ENCODE measurements around the gene NOS2. TPM values are rescaled to one million over a fixed set of nuclear protein-coding genes. Genes with fewer than 3 reads are reported as not detected.

NOS2 gene
- total RNA-seq, 4 donors from 2014 or later: 0.57 to 1.1 (median 0.59) TPM; not detected in 1

DNA sequence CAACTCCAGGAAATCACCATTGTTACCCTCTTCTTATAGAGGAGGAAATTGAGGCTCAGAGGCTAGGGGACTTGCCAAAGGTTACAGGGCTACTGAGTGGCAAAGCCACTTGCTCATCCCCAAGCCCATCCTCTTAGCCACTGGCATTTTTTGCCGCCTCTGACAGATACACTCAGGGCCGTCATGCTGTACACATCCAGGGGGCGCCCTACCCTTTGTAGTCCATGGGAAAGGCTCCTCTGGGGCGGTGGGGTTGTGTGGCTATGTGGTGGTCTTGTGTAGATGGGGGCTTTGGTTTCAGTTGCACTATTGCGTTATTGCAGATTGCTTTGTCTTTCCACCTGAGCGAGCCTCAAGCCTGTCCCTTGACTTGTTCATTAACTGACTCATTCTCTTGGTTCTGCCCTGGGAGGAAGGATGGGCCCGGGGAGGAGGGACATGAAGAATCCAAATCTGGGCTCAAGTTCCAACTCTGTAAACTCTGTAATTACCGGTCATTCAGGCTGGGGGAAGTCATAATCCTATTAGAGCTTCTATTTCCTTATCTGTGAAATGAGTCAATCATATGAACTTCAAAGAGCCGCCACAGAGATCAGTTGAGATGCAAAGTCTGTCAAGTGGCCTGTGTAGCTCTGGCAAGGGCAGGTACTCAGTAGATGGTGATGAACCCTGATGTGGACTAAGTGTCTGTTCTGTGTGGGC lies 2.8 kb downstream of the NOS2 start:
- DNase-seq (ENCODE audit: low spot score in 2 of 2): no peak
- TF ChIP-seq, protein P1, sequence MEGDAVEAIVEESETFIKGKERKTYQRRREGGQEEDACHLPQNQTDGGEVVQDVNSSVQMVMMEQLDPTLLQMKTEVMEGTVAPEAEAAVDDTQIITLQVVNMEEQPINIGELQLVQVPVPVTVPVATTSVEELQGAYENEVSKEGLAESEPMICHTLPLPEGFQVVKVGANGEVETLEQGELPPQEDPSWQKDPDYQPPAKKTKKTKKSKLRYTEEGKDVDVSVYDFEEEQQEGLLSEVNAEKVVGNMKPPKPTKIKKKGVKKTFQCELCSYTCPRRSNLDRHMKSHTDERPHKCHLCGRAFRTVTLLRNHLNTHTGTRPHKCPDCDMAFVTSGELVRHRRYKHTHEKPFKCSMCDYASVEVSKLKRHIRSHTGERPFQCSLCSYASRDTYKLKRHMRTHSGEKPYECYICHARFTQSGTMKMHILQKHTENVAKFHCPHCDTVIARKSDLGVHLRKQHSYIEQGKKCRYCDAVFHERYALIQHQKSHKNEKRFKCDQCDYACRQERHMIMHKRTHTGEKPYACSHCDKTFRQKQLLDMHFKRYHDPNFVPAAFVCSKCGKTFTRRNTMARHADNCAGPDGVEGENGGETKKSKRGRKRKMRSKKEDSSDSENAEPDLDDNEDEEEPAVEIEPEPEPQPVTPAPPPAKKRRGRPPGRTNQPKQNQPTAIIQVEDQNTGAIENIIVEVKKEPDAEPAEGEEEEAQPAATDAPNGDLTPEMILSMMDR (IDR thresholded peaks at IDR 0.05): no peak
- no peak for TF ChIP-seq POLR2A (IDR thresholded peaks at IDR 0.05)
- WGBS, 2 donors: 70 to 82% methylated on average over 9 of the region's 9 CpGs
- no peak overlapping the region for H3K4me3 ChIP-seq (ENCODE audit: low read depth, poor library complexity, severe bottlenecking)
- intact Hi-C loops (cut with DNase I; ENCODE audit: low total_unique reads): no loop called here

DNA sequence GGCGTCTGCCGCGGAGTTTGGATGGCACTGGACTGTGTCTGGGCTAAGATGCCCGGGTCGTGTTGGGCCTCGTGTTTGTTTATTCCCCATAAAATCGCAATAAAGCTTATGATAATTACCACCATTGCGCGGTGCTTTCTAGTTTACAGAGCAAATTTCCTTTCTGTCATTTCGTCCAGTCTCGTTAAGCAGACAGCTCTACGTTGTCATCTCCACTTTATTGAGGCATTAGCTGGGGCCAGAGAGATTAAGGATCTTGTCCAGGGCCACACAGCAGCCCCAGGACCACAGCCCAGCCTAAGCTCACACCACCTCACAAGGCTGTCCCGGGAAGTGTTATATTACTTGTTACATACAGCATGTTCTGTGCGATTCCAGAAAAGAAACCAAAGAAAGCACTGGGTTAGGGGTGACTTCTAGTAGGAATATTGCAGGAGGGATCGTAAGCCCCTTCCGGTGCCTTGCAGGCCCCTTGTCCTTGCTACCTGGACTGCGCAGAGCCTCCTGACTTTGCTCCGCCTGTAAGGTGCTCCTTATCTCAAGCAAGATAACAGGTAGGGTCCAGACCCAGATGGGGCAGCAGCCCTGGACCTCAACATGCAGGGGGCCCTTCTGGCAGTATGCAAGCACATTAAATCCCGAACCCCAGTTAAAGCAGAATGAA lies 6.3 kb downstream of the NOS2 start:
- TF ChIP-seq POLR2A (IDR thresholded peaks at IDR 0.05): no peak
- TF ChIP-seq, protein P1 (IDR thresholded peaks at IDR 0.05): no peak
- DNase-seq (ENCODE audit: low spot score in 2 of 2): no peak

DNA sequence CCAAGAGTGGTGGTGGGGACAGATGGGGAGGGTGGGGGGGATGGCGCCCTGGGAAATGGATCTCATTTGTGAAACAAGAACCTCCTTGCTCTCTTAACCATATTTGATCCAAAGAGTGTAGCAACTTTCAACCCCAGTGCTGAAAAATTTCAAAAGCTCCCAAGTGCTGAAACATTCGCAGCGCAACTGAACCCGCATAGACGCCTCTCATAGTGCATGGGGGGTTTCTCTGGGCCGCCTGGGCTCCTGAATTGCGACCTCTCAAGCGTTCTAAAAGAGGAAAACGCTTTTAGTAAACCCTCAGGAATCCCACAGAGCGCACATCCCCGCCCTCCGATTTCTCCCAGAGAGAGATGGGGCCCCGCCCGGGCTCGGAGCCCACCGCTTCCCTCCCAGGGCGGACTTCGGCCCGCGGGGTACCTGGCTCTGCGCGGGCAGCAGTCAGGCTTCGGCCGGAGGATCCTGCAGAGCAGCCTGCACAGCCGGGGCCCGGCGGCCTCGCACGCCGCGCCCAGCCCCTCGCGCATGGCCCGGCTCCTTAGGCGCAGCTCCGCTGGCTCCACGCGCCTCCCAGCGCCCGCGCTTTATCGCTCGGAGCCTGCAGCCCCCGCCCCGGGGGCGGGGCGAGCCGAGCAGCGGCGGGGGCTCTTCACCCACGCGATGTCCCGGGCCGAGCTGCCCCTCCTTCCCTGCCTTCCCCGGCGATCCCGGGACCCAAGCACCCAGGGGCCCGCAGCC lies 7.0 kb downstream of the NOS2 start:
- intact Hi-C loops (cut with DNase I; ENCODE audit: low total_unique reads): no loop called here
- TF ChIP-seq, protein P1 (IDR thresholded peaks at IDR 0.05): no peak
- 5 to 7% methylated on average over 41 to 50 of the region's 58 CpGs for WGBS, 2 donors
- H3K4me3 ChIP-seq (ENCODE audit: low read depth, poor library complexity, severe bottlenecking): no peak overlapping the region
- DNase-seq (ENCODE audit: low spot score in 2 of 2): no peak

More for the DNA sequence above, 6.3 kb downstream of the NOS2 start:
- intact Hi-C loops (cut with DNase I; ENCODE audit: low total_unique reads): no loop called here
- no peak overlapping the region for H3K4me3 ChIP-seq (ENCODE audit: low read depth, poor library complexity, severe bottlenecking)
- WGBS, 2 donors: 31 to 40% methylated on average over 19 of the region's 19 CpGs

DNA sequence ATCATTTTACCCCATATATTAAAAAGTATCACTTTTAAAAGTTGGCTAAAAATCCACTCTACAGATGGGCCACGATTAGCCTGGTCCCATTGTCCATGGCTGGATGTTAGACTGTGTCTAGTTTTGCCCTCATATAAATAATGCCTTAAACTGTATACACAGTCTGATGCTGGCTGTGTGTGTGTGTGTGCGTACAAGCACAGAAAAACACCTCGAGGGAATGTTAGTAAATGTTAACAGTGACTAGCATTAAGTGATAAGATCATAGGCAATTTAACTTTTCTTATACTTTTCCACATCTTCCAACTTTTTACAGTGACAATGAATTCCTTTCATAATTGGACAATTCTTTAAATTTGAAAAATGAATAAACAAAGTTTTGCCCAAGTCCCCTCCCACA lies 8.2 kb downstream of the NOS2 start:
- TF ChIP-seq, protein P1 (IDR thresholded peaks at IDR 0.05): no peak
- no peak for TF ChIP-seq POLR2A (IDR thresholded peaks at IDR 0.05)
- H3K4me3 ChIP-seq (ENCODE audit: low read depth, poor library complexity, severe bottlenecking): no peak overlapping the region
- no peak for DNase-seq (ENCODE audit: low spot score in 2 of 2)
- WGBS, 2 donors: 39 to 55% methylated on average over 3 of the region's 3 CpGs
- intact Hi-C loops (cut with DNase I; ENCODE audit: low total_unique reads): no loop called here

DNA sequence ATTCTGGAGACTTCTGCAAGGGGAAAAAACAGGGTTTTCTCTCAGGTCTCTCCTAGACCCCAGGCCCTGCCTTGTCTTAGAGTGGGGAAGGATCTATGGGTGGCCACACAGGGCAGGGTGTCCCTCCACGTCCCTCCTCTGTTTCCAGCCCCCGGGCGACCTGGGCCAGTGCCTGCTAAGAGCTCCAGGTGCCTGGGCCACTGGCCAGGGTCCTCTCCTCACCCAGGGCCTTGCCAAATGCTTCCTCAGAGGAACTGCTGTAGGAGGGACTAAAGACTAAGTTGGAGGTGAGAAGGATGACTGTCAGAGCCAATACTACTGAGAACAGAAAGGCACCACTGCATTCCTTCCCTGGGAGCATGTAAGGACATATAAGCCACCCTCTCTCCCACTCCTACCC lies 11.4 kb downstream of the NOS2 start:
- 76 to 89% methylated on average over 3 of the region's 3 CpGs for WGBS, 2 donors
- no peak for DNase-seq (ENCODE audit: low spot score in 2 of 2)
- TF ChIP-seq, protein P1 (IDR thresholded peaks at IDR 0.05): no peak
- TF ChIP-seq POLR2A (IDR thresholded peaks at IDR 0.05): no peak
- intact Hi-C loops (cut with DNase I; ENCODE audit: low total_unique reads): no loop called here
- no peak overlapping the region for H3K4me3 ChIP-seq (ENCODE audit: low read depth, poor library complexity, severe bottlenecking)

Data from lower leg skin (tissue), 4 donors.